Lung (tissue), 12 donors: Measurements from ENCODE around the gene BCAP29. TPM values are rescaled to one million over a fixed set of nuclear protein-coding genes. Genes with fewer than 3 reads are reported as not detected.

Source experiments
- ATAC-seq: fragments of 200-7000 bp; cut with Tn5 transposase; one replicate; pipeline ENCODE4 v1.9.1; 2020; ENCODE audit warnings: moderate number of reproducible peaks; ENCODE audit not compliant: insufficient read depth, low FRiP score
- DNase-seq, 3 donors: peaks; one replicate each; pipeline ENCODE4 v3.0.0-alpha.2; 2013 to 2017
- H3K27ac ChIP-seq, 2 donors: one replicate each; pipeline ENCODE4 v1.5.1; 2013; ENCODE audit warnings: mild to moderate bottlenecking in 2 of 2, moderate library complexity in 2 of 2, control low read depth in 1 of 2, inconsistent platforms in 1 of 2, low read depth in 1 of 2, low read length in 1 of 2
- H3K27me3 ChIP-seq, 3 donors: one replicate each; pipeline ENCODE4 v1.5.1; 2013; ENCODE audit warnings: low read length in 2 of 3; ENCODE audit not compliant: control insufficient read depth in 3 of 3, insufficient read depth in 3 of 3
- H3K36me3 ChIP-seq, 4 donors: one replicate each; pipeline ENCODE4 v1.5.1; 2013; ENCODE audit warnings: low read length in 4 of 4, mild to moderate bottlenecking in 1 of 4, moderate library complexity in 1 of 4; ENCODE audit not compliant: control insufficient read depth in 4 of 4, insufficient read depth in 4 of 4
- H3K4me1 ChIP-seq, 5 donors: one replicate each; pipeline ENCODE4 v1.5.1; 2013; ENCODE audit warnings: low read length in 5 of 5, mild to moderate bottlenecking in 2 of 5, moderate library complexity in 1 of 5; ENCODE audit not compliant: control insufficient read depth in 5 of 5, insufficient read depth in 5 of 5
- H3K4me3 ChIP-seq: one replicate; pipeline ENCODE4 v1.5.1; 2013; ENCODE audit warnings: mild to moderate bottlenecking, control low read depth, moderate library complexity
- H3K9ac ChIP-seq, 2 donors: one replicate each; pipeline ENCODE4 v1.5.1; 2013; ENCODE audit warnings: low read length in 2 of 2, control low read depth in 1 of 2; ENCODE audit not compliant: insufficient read depth in 1 of 2
- H3K9me3 ChIP-seq, 4 donors: one replicate each; pipeline ENCODE4 v1.5.1; 2013; ENCODE audit warnings: low read length in 3 of 4, mild to moderate bottlenecking in 1 of 4, moderate library complexity in 1 of 4; ENCODE audit not compliant: control insufficient read depth in 4 of 4, insufficient read depth in 3 of 4
- CTCF ChIP-seq: IDR thresholded peaks from 2 replicates; pipeline ENCODE4 v1.5.1; 2012; ENCODE audit warnings: mild to moderate bottlenecking; ENCODE audit errors: control extremely low read depth, extremely low read depth
- WGBS, 2 donors: extraction: QIAGEN DNeasy Blood & Tissue Kit; methylation state at CpG; one replicate each; pipeline ENCODE4 v1.1.7; 2013; 5-methylcytosine and 5-hydroxymethylcytosine counted together
- polyA plus RNA-seq, 2 donors: library from polyadenylated mRNA; stranded (reverse); fragments of 200-250 nt; gene quantifications; one replicate each; pipeline ENCODE4 v1.2.1, GENCODE V29; 2013
- total RNA-seq, 2 donors: library from RNA; depleted of rRNA in 1 of 2; stranded (reverse); fragments of >200 nt in 1 of 2; gene quantifications; one replicate each; pipeline ENCODE4 v1.2.1, GENCODE V29; 2014 to 2021
- donor health status: control.
- donor health status: control.
- donor health status: Bipolar disorder and iron deficiency.
- donor health status: healthy.
- donor health status: DM: yes; HTN: yes; CAD: no.

The BCAP29 gene
- total and polyA plus RNA-seq, 4 donors, result 49.0 to 109 (median 50.4) TPM

GRCh38 chr7:107538001-107538400 lies 42.0 kb upstream of the BCAP29 start:
- no peak overlapping the region for H3K27ac ChIP-seq
- DNase-seq (peak; percentile 14 to 40 (median 17)), ATAC-seq (no peak)
- H3K9me3 ChIP-seq, result no peaks in the 10 kb centered on the region
- H3K4me3 ChIP-seq, result no peak overlapping the region
- no peak for TF ChIP-seq CTCF
- WGBS, 2 donors, result 58 to 70% methylated on average over 2 of the region's 2 CpGs
- no peak overlapping the region for H3K9ac ChIP-seq
- H3K4me1 ChIP-seq, result peaks cover 0 to 2% (median 0%) of the 10 kb centered on the region in 5 donors
- H3K27me3 ChIP-seq, result no peaks in the 10 kb centered on the region
- peaks cover 0 to 6% (median 3%) of the 10 kb centered on the region in 4 donors for H3K36me3 ChIP-seq

DNA sequence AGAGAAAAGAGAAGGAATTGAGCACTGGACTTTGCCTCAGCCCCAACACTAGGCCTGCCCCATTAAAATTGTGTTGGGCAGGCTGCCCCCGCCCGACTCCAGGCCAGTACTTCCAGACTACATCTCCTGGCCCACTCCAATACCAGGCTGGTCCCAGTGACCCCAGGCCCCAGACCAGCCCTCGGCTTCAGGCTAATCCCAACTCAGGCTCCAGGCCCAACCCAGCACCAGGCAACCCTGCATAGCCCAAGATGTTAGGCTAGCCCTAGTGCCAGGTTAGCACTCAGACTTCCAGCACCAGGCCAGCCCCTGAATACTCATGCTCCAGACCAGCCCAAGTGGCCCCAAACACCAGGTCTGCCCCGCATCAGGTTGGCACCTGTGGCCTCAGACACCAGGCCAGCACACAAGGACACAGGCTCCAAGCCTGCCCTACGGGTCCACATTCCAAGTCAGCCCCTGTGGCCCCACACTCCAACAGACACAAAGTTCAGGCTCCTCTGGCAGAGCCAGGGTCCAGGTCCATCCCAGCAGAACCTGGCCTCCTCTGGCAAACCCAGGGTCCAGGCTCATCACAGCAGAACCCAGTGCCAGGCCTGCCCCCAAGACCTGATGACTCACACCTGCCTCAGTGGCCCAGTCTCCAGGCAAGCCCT lies 36.6 kb upstream of the BCAP29 start:
- H3K4me1 ChIP-seq, result peaks cover 0 to 2% (median 0%) of the 10 kb centered on the region in 5 donors
- 97 to 99% methylated on average over 5 of the region's 5 CpGs for WGBS, 2 donors
- DNase-seq, result no peak
- H3K9me3 ChIP-seq, result peaks cover 0 to 6% (median 4%) of the 10 kb centered on the region in 4 donors
- no peak for TF ChIP-seq CTCF
- H3K9ac ChIP-seq, result no peak overlapping the region
- peaks cover 7 to 23% (median 15%) of the 10 kb centered on the region in 4 donors for H3K36me3 ChIP-seq
- no peak for ATAC-seq
- H3K27me3 ChIP-seq, result no peaks in the 10 kb centered on the region
- no peak overlapping the region for H3K27ac ChIP-seq
- H3K4me3 ChIP-seq, result no peak overlapping the region

DNA sequence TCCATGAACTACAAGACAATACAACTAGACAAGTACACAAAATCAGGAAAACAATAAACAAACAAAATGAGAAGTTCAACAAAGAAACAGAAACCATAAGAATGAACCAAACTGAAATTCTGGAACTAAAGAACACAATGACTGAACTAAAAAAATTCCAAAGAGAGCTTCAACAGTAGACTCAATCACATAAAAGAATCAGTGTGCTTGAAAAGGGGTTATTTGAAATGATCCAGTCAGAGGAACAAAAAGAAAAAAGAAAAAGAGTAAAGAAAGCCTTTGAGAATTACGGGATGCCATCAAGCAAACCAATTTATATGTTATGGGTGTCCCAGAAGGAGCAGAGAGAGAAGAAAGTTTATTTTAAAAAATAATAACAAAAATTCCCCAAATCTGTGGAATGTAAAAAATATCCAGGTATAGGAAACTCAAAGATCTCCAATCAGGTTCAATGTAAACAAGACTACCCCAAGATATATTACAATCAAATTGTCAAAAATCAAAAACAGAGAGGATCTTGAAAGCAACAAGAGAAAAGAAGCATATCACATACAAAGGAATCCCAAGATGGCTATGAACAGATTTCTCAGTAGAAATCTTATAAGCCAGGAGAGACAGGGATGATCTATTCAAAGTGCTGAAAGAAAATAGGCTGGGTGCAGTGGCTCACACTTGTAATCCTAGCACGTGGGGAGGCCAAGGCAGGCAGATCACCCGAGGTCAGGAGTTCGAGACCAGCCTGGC lies 35.0 kb upstream of the BCAP29 start:
- H3K36me3 ChIP-seq, result peaks cover 7 to 23% (median 14%) of the 10 kb centered on the region in 4 donors
- ATAC-seq (no peak), DNase-seq (no peak)
- 96 to 99% methylated on average over 4 of the region's 4 CpGs for WGBS, 2 donors
- H3K9me3 ChIP-seq, result peaks cover 0 to 6% (median 4%) of the 10 kb centered on the region in 4 donors
- no peaks in the 10 kb centered on the region for H3K27me3 ChIP-seq
- H3K9ac ChIP-seq, result no peak overlapping the region
- H3K27ac ChIP-seq, result no peak overlapping the region
- H3K4me3 ChIP-seq, result no peak overlapping the region
- no peak for TF ChIP-seq CTCF
- H3K4me1 ChIP-seq, result no peaks in the 10 kb centered on the region
